BLaER1 (cell line): Measurements from ENCODE around the gene CCDC50.

Source experiments
- H3K27ac ChIP-seq: shearing (Covaris generic); formaldehyde crosslinking; 2 replicates; pipeline ENCODE4 v1.8.1; 2022
- H3K27me3 ChIP-seq: shearing (Covaris generic); formaldehyde crosslinking; 2 replicates; pipeline ENCODE4 v1.8.1; 2022
- H3K36me3 ChIP-seq: shearing (Covaris generic); formaldehyde crosslinking; 2 replicates; pipeline ENCODE4 v1.8.1; 2022
- H3K4me1 ChIP-seq: shearing (Covaris generic); formaldehyde crosslinking; 2 replicates; pipeline ENCODE4 v1.8.1; 2022
- H3K4me2 ChIP-seq: shearing (Covaris generic); formaldehyde crosslinking; 2 replicates; pipeline ENCODE4 v1.8.1; 2022
- H3K4me3 ChIP-seq: shearing (Covaris generic); formaldehyde crosslinking; 2 replicates; pipeline ENCODE4 v1.8.1; 2022
- H3K9ac ChIP-seq: shearing (Covaris generic); formaldehyde crosslinking; 2 replicates; pipeline ENCODE4 v1.8.1; 2022
- H3K9me3 ChIP-seq: shearing (Covaris generic); formaldehyde crosslinking; 2 replicates; pipeline ENCODE4 v1.8.1; 2022
- H4K20me1 ChIP-seq: shearing (Covaris generic); formaldehyde crosslinking; 2 replicates; pipeline ENCODE4 v1.8.1; 2022
- Cebpa-rat ChIP-seq: shearing (Covaris generic); IDR thresholded peaks from 2 replicates; pipeline ENCODE4 v1.8.1; 2022

The CCDC50 gene

GRCh38 chr3:191333298-191333880 is 4.2 kb downstream of the CCDC50 start:
- Histone ChIP-seq H3K36me3 (no peaks in the 10 kb centered on the region), H3K4me1 (peaks cover 26% of the 10 kb centered on the region), H3K27ac (no peak overlapping the region), H3K4me2 (no peak overlapping the region), H4K20me1 (peaks cover 65% of the 10 kb centered on the region), H3K4me3 (no peak overlapping the region), H3K9ac (no peak overlapping the region), H3K9me3 (no peaks in the 10 kb centered on the region), H3K27me3 (no peaks in the 10 kb centered on the region)
- TF ChIP-seq Cebpa-rat: no peak

GRCh38 chr3:191334346-191334893 is 5.2 kb downstream of the CCDC50 start:
- H3K4me1 ChIP-seq: peaks cover 20% of the 10 kb centered on the region
- no peak overlapping the region for H3K9ac ChIP-seq
- no peaks in the 10 kb centered on the region for H3K9me3 ChIP-seq
- H3K4me2 ChIP-seq: no peak overlapping the region
- no peak overlapping the region for H3K27ac ChIP-seq
- no peaks in the 10 kb centered on the region for H3K36me3 ChIP-seq
- peaks cover 75% of the 10 kb centered on the region for H4K20me1 ChIP-seq
- H3K27me3 ChIP-seq: no peaks in the 10 kb centered on the region
- H3K4me3 ChIP-seq: no peak overlapping the region
- no peak for TF ChIP-seq Cebpa-rat

- no peak overlapping the region for H3K4me3 ChIP-seq
- no peaks in the 10 kb centered on the region for H3K9me3 ChIP-seq
- no peak for TF ChIP-seq Cebpa-rat
- no peak overlapping the region for H3K27ac ChIP-seq
- H3K27me3 ChIP-seq: no peaks in the 10 kb centered on the region
- H3K36me3 ChIP-seq: no peaks in the 10 kb centered on the region
- H3K4me2 ChIP-seq: no peak overlapping the region
- H4K20me1 ChIP-seq: peaks cover 97% of the 10 kb centered on the region
- peaks cover 7% of the 10 kb centered on the region; the same call in 1 of the 2 replicates for H3K4me1 ChIP-seq
- no peak overlapping the region for H3K9ac ChIP-seq
Measured at GRCh38 chr3:191336833-191337232, 7.6 kb downstream of the CCDC50 start.

- H3K9me3 ChIP-seq: no peaks in the 10 kb centered on the region
- peaks cover 7% of the 10 kb centered on the region; the same call in 1 of the 2 replicates for H3K4me1 ChIP-seq
- H3K36me3 ChIP-seq: no peaks in the 10 kb centered on the region
- no peak overlapping the region for H3K4me3 ChIP-seq
- TF ChIP-seq Cebpa-rat: no peak
- peaks cover 98% of the 10 kb centered on the region for H4K20me1 ChIP-seq
- H3K27ac ChIP-seq: no peak overlapping the region
- no peak overlapping the region for H3K4me2 ChIP-seq
- H3K9ac ChIP-seq: no peak overlapping the region
- H3K27me3 ChIP-seq: no peaks in the 10 kb centered on the region
Measured at GRCh38 chr3:191338177-191338488, 8.9 kb downstream of the CCDC50 start.

- Histone ChIP-seq H3K4me2 (no peak overlapping the region), H3K4me1 (peaks cover under 1% of the 10 kb centered on the region; the same call in 1 of the 2 replicates), H3K36me3 (no peaks in the 10 kb centered on the region), H4K20me1 (peaks cover 100% of the 10 kb centered on the region), H3K4me3 (no peak overlapping the region), H3K27ac (no peak overlapping the region), H3K9ac (no peak overlapping the region), H3K9me3 (no peaks in the 10 kb centered on the region), H3K27me3 (no peaks in the 10 kb centered on the region)
- no peak for TF ChIP-seq Cebpa-rat
Measured at GRCh38 chr3:191339316-191339917, 10.2 kb downstream of the CCDC50 start.

- Histone ChIP-seq H4K20me1 (peaks cover 95% of the 10 kb centered on the region), H3K4me2 (no peak overlapping the region), H3K9ac (no peak overlapping the region), H3K4me1 (no peaks in the 10 kb centered on the region), H3K36me3 (no peaks in the 10 kb centered on the region), H3K9me3 (no peaks in the 10 kb centered on the region), H3K4me3 (no peak overlapping the region), H3K27me3 (no peaks in the 10 kb centered on the region), H3K27ac (no peak overlapping the region)
- no peak for TF ChIP-seq Cebpa-rat
Measured at GRCh38 chr3:191340351-191340750, 11.2 kb downstream of the CCDC50 start.

- Histone ChIP-seq H3K9me3 (no peaks in the 10 kb centered on the region), H3K36me3 (no peaks in the 10 kb centered on the region), H3K27me3 (no peaks in the 10 kb centered on the region), H3K4me2 (no peak overlapping the region), H3K4me3 (no peak overlapping the region), H3K27ac (no peak overlapping the region), H3K4me1 (no peaks in the 10 kb centered on the region), H4K20me1 (peaks cover 89% of the 10 kb centered on the region), H3K9ac (no peak overlapping the region)
- TF ChIP-seq Cebpa-rat: no peak
Measured at GRCh38 chr3:191340966-191341365, 11.8 kb downstream of the CCDC50 start.

GRCh38 chr3:191342006-191342405 is 12.8 kb downstream of the CCDC50 start:
- no peak overlapping the region for H3K4me2 ChIP-seq
- no peak overlapping the region for H3K27ac ChIP-seq

GRCh38 chr3:191342411-191342810 is 13.2 kb downstream of the CCDC50 start:
- Histone ChIP-seq H3K27me3 (no peaks in the 10 kb centered on the region), H3K4me3 (no peak overlapping the region), H4K20me1 (peaks cover 85% of the 10 kb centered on the region), H3K4me1 (no peaks in the 10 kb centered on the region), H3K9me3 (no peaks in the 10 kb centered on the region), H3K27ac (no peak overlapping the region), H3K4me2 (no peak overlapping the region), H3K36me3 (no peaks in the 10 kb centered on the region), H3K9ac (no peak overlapping the region)
- TF ChIP-seq Cebpa-rat: no peak

More at GRCh38 chr3:191342006-191342405, 12.8 kb downstream of the CCDC50 start:
- no peaks in the 10 kb centered on the region for H3K36me3 ChIP-seq
- no peaks in the 10 kb centered on the region for H3K4me1 ChIP-seq
- TF ChIP-seq Cebpa-rat: no peak
- H4K20me1 ChIP-seq: peaks cover 85% of the 10 kb centered on the region
- H3K9ac ChIP-seq: no peak overlapping the region
- H3K27me3 ChIP-seq: no peaks in the 10 kb centered on the region
- H3K4me3 ChIP-seq: no peak overlapping the region
- H3K9me3 ChIP-seq: no peaks in the 10 kb centered on the region

GRCh38 chr3:191343115-191343514 is 13.9 kb downstream of the CCDC50 start:
- TF ChIP-seq Cebpa-rat: no peak
- no peak overlapping the region for H3K9ac ChIP-seq
- no peaks in the 10 kb centered on the region for H3K27me3 ChIP-seq
- H3K9me3 ChIP-seq: no peaks in the 10 kb centered on the region
- peaks cover 85% of the 10 kb centered on the region for H4K20me1 ChIP-seq
- H3K4me1 ChIP-seq: no peaks in the 10 kb centered on the region
- no peak overlapping the region for H3K27ac ChIP-seq
- no peak overlapping the region for H3K4me2 ChIP-seq
- H3K4me3 ChIP-seq: no peak overlapping the region
- no peaks in the 10 kb centered on the region for H3K36me3 ChIP-seq
